Measurements from ENCODE around the gene STRBP. TPM values are rescaled to one million over a fixed set of nuclear protein-coding genes. Genes with fewer than 3 reads are reported as not detected.

STRBP gene
- polyA plus RNA-seq, 4 donors, result 44.7 to 52.3 (median 50.0) TPM

- no peak for DNase-seq (ENCODE audit: low read depth in 4 of 4, low spot score in 3 of 4)
Observed at GRCh38 chr9:123138163-123138562, 130.2 kb downstream of the STRBP start.

DNA sequence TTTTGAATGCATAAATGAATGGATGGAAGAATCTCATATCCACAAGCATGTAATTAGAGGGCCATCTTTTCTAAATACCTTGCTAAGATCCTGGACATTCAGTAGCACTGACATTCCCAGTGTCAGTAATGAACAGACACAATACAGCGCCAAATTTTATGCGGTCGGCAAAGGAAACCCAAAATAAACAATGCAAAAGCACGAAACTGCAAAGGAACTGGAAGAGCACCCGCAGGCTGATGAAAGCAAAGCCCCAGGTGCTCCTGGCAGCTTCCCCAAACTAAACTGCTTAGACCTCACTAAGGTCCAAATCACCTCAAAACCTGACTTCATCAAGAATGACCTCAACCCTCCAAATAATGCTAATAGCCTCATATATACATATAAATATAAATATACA, 133.0 kb downstream of the STRBP start:
- no peak for DNase-seq (ENCODE audit: low read depth in 4 of 4, low spot score in 3 of 4)

DNA sequence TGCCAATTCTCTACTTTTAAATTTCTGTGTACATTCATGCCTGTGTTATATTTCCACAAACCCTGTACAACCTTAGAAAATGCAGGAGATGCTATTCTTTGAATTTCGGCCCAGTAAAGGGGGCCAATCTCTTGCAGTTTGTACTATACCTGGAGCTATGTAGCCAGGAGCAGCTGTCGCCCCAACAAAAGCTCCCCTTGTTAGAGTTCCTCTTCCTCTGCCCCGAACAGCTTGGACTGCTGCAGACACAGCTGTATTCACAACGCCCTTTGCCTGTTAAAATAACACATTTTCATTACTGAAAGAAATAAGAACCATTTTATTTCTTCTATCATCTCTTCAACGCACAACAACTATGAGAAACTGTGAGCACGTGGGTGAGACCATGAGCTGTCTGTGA, 135.7 kb downstream of the STRBP start:
- DNase-seq (ENCODE audit: low read depth in 4 of 4, low spot score in 3 of 4), result no peak

- DNase-seq (ENCODE audit: low read depth in 4 of 4, low spot score in 3 of 4), result no peak
Observed at GRCh38 chr9:123131993-123132392, 136.4 kb downstream of the STRBP start.

GRCh38 chr9:123131258-123131657, 137.1 kb downstream of the STRBP start:
- no peak for DNase-seq (ENCODE audit: low read depth in 4 of 4, low spot score in 3 of 4)

DNA sequence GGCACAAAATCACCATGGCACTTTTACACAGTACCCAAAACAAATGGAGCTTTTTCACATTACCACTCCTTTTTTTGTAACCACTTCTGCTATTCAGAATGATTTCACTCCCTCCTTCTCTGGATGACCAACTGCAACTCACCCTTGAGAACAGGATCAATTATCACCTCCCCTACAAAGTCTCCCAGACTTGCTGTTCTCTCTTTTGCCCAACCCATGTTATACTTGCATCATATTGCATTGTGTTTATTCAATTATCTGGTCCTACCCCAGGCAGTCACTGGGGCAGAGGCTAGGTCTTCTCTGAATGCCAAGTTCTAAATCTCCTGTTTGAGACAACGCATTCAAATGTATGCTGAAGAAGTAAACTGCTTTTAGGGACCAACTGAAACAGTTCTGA, 139.0 kb downstream of the STRBP start:
- no peak for DNase-seq (ENCODE audit: low read depth in 4 of 4, low spot score in 3 of 4)

DNA sequence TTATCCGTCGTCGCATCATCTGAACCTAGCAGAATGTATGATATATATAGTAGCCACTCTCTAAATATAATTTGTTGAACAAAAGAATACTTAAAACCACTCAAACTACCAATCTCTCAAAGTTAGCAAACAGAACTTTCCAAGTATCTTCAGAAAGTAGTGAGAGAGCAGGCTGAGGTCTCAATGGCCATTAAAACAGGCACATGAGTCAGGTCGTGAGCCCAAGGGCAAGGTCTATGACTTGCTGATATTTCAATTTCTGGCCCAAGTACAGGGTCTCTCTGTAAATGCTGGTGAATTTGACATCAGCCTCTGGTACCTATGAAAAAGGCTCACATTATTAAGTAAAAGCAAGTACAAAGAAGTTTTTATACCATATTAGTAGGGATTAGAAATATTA, 139.8 kb downstream of the STRBP start:
- no peak for DNase-seq (ENCODE audit: low read depth in 4 of 4, low spot score in 3 of 4)

DNA sequence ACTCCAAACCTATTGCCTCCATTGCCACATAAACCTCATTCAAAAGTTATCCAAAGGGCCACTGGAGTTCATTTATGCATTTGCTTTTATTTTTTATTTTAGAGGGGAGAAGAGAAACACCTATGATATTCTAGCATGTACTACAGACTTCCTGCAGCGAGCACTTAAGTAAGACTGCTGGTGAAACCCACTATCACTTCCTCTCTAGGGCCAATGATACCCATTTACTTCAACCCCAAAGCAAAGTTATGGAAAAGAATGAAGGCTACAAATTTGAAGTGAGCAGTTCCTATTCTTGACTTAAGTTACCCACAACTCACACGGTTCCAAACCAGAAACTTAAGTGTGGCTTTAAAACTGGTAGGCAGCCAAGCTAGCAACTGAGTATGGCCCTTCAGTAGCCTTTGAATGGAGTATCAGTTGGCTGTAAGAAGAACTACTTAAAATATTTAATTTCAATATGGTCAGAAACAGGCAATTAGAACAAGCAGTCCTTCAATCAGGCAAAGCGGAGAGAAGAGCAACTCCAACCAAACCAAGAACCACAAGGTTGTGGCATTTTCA, 140.8 kb downstream of the STRBP start:
- DNase-seq (ENCODE audit: low read depth in 4 of 4, low spot score in 3 of 4), result no peak

- DNase-seq (ENCODE audit: low read depth in 4 of 4, low spot score in 3 of 4), result no peak
Observed at GRCh38 chr9:123121457-123121856, 146.9 kb downstream of the STRBP start.

DNA sequence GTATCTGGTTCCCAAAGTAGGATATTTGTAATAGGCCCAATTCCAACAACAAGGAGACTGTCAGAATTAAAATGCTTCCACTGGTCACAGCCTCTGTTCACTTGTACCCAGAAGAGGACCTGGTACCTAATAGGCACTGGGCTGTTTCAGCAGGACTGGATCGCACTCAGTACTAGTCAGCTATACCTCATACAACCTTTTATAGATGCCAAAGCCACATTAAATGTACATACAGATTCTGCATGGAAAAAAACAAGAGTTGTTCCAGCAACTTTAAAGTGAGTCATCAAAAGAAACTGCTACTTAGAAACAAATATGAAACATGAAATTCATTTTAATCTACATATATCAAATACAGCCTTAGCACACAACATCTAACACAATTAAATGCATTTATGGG, 147.4 kb downstream of the STRBP start:
- no peak for DNase-seq (ENCODE audit: low read depth in 4 of 4, low spot score in 3 of 4)

DNA sequence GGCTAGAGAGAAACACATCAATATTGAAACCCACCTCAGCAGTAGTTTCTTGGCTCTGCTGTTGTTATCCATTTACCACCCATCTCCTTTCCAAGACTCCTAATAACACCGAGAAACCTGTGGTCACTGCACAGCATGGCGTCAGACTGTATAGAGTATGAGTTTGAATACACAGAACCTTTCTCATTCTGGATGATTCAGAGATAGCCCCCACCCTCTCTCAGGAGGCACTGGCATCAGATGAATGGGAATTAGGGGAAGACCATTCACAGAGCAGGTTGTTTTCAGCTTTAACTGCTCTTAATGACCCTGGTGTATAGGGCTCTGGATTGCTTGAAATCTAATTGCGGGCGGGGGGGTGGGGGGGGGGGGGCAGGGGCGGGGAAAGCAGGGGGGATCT, 148.3 kb downstream of the STRBP start:
- DNase-seq (ENCODE audit: low read depth in 4 of 4, low spot score in 3 of 4), result no peak

DNA sequence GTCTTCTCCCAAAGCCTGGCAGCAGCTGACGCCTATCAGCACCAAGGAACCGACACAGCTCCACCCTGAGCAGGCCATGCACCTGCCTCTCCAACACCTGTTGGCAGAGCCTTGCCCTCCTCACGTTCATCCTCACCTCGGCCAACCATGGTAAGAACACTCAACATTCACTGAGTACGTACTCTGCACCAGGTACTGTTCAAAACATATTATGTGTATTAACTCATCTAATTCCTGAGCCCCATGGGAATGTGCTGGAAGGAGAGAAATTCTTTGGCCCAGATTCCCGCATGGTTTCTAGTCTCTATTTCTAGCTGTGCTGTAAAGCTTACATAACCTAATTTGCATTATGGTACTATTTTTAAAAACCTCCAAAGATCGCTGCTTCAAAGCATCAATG, 148.8 kb downstream of the STRBP start:
- no peak for DNase-seq (ENCODE audit: low read depth in 4 of 4, low spot score in 3 of 4)

- DNase-seq (ENCODE audit: low read depth in 4 of 4, low spot score in 3 of 4), result no peak
Observed at GRCh38 chr9:123116036-123116435, 152.3 kb downstream of the STRBP start.

DNA sequence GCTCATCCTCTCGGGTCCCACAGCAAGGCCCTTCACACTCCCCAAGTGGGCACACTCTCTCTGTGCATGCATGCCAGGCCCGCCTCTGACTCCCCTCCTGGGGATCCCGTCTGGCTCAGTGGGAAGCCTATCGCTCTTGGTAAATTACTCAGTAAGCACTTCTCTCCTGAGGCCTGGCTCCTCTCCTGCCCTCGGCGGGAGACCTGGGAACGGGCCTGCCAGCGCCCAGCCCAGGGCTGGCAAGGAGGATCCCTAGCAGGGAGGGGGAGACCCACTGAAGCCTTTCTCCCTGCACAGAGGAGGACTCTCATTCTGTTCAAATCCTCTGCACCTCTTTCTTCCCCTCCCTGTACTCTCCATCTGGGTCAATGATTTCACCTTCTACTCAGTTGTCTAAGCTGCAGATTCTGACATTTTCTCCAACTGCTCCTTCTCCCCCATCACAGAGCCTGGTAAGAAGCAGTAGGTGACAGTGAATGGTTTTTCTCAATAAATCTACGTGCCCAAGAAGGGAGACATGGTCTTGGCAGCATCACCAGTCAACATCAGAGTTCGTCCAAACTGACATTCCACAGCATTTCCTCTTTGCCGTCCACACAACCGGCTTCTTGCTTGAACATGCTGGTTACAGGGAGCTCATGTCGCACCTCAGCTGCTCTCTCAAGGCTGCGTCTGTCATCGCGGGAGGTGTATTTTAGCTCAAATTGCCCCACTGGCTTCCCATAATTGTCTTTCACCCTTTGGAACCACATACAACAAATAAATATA, 153.1 kb downstream of the STRBP start:
- no peak for DNase-seq (ENCODE audit: low read depth in 4 of 4, low spot score in 3 of 4)

DNA sequence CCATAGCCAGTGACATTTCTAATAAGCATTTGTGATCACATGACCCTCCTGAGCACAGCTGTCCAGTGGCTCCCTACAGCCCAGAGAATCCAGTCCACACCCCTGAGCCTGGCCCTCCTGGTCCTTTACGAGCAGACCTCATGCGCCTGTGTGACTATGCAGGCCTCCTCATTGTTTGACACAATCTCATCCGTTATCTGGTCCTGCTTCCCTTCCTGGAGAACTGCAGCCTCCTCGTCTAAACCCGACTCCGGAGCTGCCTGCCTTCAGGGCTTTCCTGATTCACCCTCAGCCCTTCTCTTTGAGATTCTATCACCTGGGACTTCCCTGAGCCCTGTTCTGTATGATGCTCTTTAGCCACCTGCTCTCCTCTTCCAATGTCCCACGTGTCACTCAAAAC, 155.2 kb downstream of the STRBP start:
- no peak for DNase-seq (ENCODE audit: low read depth in 4 of 4, low spot score in 3 of 4)

- no peak for DNase-seq (ENCODE audit: low read depth in 4 of 4, low spot score in 3 of 4)
Observed at GRCh38 chr9:123112015-123112975, 156.1 kb downstream of the STRBP start.

DNA sequence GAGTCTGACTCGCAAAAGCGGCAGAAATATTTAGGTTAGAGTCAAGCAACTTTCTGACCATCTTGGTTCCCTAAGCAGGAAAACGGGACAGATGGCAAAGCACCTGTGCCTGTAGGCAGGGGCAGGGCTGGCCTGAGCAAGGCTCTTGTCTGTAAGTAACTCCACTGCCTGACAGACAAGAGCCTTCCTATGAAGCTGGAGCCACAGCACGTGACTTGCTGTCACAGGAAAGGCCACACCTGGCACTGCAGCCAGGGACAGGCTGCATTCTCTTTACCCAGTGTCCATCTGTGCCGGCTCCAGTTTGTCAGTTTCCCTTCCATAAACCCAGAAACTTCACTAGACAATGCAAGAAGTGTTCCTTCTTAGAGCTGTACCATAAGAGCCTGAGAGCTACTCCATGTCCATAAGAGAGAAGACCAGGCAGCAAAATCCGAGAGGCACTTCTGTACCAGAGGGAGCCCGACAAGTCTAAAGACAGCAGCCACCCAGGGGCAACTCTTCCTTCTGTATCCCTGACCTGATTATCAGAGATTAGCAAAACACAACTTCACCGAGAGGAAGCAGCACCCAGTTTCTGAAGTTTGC, 156.9 kb downstream of the STRBP start:
- DNase-seq (ENCODE audit: low read depth in 4 of 4, low spot score in 3 of 4), result no peak

GRCh38 chr9:123109540-123110279, 158.7 kb downstream of the STRBP start:
- DNase-seq (ENCODE audit: low read depth in 4 of 4, low spot score in 3 of 4), result no peak

DNA sequence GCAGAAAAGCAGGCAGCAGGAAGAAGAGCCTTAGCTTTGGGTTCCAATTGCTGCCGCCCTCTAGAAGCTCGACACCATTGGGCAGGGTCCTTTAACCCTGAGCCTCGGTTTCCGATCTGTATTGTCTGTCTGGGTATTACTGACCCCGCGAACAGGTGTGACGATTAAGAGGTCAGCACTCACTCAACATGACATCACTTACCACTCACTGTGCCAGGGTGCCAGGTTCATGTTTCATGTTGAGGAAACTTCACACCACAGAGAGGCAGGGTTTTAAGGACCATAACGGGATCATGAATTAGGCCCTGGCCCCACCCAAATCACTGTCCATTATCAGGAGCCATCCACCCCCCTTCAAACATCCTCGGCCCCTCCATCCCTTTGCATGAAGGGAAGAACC, 159.4 kb downstream of the STRBP start:
- no peak for DNase-seq (ENCODE audit: low read depth in 4 of 4, low spot score in 3 of 4)

GRCh38 chr9:123107639-123108285, 160.6 kb downstream of the STRBP start:
- DNase-seq (ENCODE audit: low read depth in 4 of 4, low spot score in 3 of 4), result no peak
